NCI-H2196 treated with DMSO at 0.1 percent for 48 hours (cell line): ENCODE results near the gene TCEA2.
"Not testable (repeated sequence)": the region's sequence is repeated elsewhere in the genome, so short reads cannot be mapped to it uniquely, and the experiment has no call there.

Experiments
- DNase-seq: peaks from one replicate; lab custom pipeline; 2025; ENCODE audit not compliant: unreplicated experiment; lab: John Stamatoyannopoulos, UW

TCEA2 gene

DNA sequence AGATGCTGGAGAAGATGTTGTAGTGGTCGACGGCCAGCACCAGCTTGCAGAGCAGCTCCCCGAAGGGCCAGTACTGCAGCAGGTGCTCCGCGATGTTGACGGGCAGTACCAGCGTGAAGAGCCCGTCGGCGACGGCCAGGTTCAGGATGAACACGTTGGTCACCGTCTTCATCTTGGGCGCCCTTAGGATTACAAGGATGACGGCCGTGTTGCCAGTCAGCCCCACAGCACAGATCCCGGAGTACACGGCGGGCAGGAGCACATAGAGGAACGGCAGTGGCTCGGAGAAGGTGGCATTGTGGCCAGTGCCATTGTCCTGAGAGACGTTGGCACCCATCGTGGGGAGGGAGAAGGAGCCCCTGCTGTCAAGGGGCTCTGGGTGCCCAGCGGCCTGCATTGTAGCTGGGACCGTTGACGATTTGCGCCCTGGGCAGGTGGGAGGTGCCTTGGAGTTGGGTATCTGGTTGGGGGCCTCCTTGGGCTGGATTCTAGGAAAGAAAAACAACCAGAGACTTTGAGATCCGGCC is 43.5 kb downstream of the TCEA2 start:
- DNase-seq: no peak

DNA sequence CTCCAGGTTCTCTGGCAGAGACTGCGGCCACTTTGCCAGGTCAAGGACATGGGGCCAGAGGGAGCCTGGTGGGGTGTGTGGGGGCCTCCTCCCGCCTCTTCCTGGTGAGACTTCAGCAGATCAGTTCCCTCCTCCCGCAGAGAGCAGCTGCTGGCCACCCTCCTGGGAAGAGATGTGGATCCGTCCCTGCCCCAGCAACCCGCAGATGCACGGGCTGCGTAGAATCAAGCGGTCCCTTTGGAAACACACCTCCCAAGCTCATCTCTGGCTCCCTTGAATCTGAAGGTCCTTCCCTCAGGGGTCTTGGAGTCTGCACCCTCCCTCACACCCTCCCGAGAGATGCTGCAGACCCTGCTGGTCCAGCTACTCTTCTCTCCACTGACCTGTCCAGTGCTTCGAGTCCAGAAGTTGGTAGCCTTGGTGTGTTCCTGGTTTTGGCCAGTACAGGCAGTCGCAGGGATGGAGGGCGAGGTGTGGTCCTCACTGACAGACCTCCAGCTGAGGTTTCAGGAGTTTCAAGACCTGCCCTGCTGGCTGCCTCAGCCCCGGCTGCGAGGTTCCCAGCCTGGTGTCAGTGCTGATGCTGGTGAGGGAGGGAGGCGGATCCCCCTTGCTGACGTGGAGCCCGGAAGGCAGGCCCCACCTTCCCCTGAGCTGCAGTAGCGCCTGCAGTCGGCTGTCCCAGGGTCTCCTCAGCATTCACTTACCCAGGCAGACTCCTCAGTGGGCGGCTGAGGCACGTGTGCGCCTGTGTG is 44.2 kb downstream of the TCEA2 start, which contains the start of gene NPBWR2:
Gene NPBWR2 (minus strand): TSS at position 585 of the 755 bp plus-strand sequence. CDS start 734 bp downstream, outside the sequence.
- DNase-seq: no peak

DNA sequence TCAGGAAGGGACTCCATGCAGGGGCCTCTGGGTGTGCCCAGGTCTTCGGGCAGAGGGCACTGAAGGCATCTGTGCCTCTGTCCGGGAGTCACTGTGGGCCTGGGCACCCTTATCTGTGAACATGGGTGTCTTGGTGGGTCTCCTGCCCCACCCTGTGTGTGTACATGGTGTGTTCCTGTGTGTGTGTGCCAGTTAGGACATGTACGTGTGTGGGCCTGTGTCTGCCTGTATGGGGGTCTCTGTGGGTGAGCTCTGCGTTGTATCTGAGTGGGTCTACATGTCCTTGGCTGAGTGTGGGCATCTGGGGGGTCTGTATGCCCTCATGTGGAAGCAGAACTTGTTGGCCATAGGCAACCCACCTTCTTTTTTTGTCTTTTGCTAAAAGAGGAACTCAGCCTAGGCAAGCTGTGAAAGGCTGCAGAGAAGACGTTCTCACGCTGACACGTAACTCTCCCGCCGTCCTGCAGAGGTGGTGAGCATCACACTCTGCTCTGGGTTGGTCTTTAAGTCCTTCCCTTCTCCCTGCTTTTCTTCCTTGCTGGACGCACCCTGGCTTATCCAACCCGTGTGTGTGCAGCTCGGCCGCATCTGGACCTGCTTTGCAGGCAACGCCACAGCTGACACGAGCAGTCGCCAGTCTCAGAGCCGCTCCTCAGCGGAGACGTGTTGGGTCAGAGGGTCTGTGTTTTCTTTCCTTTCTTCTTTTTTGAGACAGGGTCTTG is 44.9 kb downstream of the TCEA2 start:
- no peak for DNase-seq

DNA sequence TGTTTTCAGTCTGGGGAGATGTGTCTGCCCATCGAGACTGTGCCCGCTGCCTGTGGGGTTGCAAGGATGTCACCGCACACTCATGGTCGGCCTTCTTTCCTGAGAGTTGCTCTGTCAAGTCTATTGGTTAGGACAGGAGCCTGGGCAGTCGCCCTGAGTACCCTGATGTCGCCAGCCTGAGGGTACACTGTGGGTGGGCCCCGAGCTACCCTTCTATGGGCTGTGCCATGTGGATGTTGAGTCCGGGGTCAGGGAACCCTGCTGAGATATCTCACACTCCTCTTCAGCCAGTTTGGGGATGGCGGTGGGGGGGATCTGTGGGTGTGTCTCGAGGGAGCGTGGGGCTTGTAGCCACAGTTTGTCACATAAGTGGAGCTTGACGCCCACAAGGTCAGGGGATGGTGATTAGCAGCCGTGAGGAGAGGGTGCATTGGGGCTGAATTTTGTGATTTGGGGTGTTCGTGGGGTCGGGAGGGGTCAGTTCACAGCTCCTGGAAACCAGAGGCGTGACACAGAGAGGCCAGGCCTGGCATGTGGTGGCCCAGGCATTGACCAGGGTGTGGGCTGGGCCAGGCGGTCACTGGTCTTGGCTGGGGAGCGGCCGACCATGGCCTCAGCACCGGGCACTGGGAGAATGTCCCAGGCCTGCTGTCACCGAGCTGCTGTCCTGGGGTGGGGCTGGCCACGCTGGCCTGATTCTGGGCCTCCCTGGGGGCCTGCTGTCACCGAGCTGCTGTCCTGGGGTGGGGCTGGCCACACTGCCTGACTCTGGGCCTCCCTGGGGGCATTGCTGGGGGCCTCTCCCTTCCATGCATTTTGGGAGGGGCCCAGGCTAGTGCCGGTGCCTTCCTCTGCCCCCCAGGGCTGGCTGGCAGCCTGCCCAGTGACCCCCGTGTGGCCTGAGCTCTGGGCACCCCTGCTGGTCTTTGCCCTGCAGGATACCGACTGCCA is 46.0 kb downstream of the TCEA2 start:
- DNase-seq: no peak

DNA sequence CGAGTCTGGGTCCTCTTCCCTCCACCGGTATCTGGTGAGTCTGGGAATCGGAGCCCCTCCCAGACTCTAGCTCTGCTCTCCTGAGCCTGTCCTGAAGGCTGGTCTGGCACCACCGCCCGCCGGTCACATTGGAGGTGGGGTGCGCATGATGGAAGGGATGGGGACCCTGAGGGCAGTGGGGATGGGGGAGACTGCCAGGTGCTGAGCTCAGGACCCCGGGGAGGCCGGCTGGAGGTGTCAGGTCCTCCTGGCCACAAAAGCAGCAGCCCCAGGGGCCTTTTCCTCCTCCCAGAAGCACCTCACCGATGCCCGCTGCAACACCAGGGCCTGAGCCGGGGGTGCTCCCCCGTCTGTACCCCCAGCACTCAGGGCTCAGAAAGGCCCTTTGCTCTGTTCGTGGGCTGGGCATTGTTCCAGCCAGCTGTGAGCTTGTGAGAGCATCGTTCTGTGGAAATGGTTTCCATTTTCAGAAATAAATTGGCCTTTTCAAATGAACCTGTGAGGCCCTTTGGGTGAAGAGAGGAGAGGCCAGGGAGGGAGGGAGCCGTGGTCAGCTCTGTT is 46.9 kb downstream of the TCEA2 start:
- DNase-seq: no peak

DNA sequence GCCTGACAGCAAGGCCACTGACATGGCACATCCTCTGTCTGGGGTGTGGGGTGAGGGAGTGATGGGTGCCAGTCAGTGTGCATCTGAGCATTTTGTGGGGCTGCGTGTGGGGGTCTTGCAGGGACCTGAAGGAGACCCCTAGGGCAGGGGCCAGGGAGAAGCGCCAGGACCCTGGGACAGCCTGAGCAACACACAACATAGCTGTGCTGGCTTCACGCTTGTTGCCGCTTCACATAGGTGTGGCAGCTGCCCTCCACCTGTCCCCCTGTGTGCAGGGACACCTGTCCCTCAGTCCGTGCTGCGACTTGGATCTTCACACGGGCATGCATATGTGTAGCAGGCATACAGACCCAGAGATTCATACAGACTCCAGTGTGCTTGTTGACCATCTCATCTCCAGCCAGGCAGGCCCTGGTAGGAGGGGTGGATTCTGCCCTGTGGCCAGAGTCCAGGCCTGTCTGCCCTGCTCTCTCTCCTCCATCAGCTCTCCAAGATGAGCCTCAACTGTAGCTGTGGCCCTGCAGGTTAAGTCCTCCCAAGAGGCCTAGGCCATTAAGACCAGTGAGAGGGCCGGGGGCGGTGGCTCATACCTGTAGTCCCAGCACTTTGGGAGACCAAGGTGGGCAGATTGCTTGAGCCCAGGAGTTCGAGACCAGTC is 47.5 kb downstream of the TCEA2 start:
- no peak for DNase-seq

DNA sequence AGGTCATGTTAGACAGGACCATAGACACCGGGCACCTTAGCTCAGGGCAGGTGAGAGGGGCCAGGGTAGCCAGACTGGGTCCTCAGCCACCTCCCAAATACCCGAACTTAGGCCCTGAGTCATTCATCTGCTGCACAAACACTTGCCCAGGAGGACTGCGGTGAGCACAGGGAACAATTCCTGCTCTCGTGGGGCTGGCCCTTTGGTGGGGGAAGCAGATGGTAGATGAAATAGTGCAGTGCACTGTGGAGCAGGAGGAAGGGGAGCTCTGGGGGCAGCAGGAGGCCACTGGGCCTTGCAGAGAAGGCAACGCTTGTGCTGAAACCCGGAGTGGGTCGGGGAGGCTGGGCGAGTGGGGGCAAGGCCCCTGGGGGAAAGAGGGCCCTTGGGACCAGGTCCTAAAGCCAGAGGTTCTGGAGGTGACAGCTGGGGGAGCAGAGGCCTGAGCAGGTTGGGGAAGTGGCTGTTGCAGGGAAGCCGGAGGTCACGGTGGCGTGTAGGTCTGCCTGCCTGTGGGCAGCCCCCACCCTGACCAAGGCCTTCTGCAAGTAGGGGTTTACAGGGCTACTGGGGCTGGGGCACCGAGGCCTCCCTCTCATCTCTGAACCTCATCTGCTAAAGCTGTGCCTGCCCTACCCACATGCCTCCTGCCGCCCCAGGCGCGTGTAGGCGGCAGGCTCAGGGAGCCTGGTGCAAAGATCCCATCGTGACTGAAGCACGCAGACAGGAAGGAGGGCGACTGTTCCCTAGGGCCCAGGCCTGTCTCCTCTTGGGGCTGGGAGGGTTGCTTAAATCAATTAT is 49.0 kb downstream of the TCEA2 start:
- no peak for DNase-seq

DNA sequence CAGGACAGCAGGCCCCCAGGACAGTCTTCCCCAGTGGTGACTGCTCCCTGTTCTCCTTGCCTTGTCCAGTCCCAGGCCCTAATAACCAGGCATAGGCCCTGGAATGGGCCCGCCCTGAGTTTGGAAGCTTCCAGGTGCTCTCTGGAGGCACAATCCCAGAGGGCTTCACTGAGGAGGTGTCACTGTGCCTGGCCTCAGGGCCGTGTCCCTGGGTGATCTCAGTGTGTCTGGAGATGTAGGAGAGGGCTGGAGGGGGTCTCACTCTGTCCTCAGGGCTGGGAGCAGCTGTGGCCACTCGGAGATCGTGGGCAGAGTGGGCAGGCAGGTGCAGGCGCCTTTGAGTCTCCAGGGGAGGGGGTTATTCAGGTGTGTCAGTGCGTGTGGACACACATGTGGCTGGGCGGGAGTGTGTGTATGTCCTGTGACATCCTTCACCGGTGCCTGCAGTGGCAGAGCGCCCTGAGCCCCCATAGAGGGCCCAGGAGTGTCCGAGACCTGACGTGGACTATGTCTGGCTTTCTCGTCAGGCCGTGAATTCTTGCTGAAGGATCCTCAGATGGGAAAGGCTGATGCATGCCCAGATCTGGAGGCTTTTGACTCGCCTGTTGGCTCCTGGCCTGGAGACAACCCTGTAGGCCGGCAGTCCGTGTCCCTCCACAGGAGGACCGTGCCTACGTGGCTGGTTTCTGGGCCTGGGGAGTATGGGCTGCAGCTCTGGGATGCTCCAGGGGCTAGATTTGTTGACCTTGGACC is 49.9 kb downstream of the TCEA2 start:
- DNase-seq: no peak

DNA sequence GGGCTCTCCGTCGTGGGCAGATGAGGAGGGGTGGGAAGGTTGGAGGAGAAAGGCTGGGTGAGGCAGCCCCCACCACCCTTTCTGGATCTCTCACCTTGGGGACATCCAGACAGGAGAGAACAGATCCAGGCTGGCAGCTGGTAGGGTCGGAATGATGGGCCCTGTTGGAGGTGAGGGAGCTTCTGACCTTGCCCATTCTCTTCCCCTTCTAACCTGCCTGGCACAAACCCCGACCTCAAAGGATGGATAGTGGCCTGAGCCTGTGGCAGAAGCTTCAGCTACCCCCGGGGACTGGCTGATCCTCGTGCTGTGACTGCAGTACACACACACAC is 50.4 kb downstream of the TCEA2 start:
- DNase-seq: no peak

DNA sequence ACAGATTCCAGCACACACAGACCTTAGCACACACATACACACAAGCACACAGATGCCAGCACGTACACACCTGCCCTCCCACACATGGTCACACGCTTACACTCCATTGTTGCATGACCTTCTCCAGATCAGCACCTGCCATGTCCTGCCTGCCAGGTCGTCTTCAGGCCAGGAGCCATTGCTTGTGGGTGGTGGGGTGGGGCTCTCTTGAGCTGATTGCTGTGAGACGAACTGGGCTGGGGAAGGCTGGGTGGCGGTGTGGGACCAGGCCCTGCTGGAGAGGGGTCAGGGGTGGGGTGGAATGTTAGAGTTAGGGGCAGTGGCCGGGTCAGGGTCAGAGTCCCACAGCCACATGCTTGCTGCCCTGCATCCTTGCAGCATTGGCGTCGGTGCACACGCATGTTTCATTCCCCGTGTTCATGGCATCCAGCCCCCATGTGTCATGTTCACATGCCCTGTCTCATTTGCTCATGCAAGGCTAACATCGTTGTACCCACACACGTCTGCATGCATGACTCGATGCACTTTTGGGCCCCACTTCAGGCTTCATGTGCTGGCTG is 50.9 kb downstream of the TCEA2 start:
- DNase-seq: no peak

DNA sequence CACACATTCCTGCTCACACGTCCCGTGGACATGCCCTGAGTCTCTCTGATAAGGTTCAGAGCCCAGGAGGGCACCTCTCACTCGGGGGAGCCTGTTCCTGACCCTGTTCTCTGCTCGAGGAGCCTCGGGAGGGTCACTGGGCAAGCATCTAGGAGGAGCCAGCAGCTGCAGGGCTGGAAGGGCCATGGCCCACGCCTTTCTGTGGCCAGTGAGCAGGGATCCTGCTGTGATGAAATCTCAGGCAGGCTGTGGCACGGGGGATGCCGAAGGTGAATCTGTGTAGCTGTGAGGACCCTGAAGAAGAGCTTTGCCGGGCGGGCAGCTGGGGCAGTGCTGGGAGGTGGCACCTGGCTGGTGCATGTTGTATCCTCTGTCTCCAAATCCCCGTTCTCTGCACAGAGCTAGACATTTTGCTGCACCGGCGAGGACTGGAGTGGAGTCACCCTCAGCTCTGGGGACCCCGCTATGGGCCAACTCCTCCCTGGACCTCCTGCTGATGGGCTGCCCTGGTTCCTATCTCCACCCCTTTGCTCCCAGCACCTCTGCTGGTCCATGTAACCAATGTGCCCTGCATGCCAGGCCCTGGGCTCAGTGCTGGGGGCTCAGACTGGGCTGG is 51.5 kb downstream of the TCEA2 start:
- DNase-seq: no peak

DNA sequence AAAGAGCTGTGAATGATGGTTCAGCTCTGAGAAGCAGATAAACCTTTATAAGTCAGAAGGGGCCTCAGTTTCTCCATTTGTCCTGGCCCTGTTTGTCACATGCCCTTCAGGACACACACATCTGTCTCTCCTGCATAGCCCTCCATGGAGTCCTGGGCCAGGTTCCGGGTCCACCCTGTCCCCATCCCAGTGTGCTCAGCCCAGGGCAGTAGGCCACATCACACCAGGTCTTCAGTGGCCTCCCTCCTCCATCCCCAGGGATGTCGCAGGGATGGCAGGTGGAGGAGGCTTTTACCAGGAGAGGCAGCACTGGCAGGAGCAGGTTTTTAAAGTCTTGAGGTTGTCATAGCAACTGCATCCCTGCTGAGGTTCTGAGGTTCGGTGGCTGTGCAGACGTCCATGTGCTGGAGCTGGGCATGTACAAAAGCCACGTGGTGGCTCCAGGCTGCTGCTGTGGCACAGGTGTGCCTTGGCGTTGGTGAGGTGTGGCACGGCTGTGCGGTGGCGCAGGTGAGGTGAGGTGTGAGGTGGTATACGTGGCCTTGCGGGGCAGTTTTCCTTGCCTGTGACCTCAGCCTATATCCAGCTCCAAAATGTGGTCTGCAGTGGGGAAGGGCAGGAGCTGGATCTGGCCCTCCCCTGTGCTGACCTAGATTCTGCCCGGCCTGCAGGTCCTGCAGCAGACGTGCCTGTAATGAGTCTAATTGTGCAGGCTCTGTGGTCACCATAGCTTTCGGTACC is 52.3 kb downstream of the TCEA2 start:
- DNase-seq: no peak

DNA sequence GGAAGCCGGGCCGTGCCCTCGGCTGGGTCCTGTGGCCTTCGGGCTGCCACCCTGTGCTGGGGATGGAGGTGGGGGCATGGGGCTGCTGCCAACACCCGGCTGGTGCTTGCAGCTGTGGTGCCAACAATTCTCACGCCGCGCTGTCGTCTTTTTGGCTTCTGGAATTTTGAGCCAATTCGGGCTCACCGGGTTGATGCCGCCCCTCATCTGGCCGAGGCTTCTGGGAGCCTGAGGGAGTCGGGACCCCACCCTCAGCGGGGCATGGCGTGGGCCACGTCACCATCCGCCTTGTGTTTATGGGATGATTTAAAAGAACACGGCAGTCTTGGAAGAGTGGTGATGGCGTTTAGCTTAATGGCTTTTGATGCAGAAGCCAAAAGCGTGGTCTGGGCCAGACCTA is 53.0 kb downstream of the TCEA2 start:
- DNase-seq: no peak

DNA sequence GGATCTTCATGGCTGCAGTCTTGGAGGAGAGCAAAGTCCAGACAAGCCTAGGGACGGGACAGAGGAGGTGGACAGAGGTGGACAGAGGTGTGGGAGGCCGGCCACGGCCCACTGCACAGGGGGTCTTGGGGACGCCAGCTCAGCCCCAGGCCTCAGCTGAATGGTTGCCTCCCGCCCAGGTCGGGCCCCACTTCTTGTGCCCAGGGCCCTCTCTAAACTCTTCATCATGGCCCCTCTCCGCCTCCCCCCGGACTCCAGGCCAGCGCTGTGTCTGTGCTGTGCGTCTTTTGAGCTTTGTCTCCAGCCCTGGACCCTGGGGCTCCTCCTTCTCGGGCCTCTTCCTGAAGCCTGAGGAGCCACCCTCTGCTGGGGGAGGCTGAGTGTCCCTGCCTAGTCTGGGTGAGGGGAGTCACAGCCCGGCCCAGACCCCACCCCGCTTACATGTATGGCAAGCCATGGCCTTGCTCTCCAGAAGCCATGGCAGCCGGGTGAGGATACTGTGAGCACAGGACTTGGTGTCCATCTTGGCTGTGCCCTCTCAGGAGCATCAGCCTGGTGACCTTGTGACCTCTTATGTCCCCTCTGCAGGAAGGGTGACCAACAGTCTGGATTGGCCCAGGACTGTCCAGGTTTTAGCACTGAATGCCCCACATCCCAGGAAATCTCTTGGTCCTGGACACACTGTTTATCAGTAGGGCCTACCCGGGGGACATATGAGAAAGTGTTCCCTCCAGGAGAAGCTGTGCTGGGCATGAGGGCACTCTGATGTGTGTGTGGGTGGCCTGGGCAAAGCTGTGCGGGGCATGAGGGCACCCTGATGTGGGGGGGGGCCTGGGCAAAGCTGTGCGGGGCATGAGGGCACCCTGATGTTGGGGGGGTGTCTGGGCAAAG is 53.8 kb downstream of the TCEA2 start:
- no peak for DNase-seq

DNA sequence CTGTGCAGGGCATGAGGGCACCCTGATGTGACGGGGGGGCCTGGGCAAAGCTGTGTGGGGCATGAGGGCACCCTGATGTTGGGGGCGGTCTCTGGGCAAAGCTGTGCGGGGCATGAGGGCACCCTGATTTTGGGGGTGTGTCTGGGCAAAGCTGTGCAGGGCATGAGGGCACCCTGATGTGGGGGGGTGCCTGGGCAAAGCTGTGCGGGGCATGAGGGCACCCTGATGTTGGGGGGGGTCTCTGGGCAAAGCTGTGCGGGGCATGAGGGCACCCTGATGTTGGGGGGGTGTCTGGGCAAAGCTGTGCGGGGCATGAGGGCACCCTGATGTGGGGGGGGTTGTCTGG is 54.4 kb downstream of the TCEA2 start:
- DNase-seq: not testable (repeated sequence)

DNA sequence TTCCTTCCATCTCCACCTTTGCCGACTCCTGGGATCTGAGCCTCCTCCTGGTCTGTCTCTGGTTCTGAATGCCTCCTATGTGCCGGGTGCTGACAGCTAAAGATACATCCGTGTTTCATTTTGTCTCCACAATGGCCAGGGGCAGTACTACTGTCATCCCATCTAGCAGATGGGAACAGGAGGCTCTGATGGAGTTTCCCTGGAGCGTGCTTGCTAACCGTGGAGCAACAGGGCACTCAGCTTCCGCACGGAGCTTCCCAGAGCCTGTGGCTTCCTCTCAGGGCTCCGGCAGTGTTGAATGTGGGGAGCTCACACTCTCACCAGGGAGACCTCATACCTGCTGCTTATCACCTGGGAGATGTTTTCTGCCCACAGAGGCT is 56.3 kb downstream of the TCEA2 start:
- DNase-seq: no peak
